ENCODE measurements around the gene SLC22A16. TPM values are rescaled to one million over a fixed set of nuclear protein-coding genes. Genes with fewer than 3 reads are reported as not detected.

The SLC22A16 gene
- total RNA-seq, 1 donor from 2014 or later = not detected

- DNase-seq (ENCODE audit: low read depth) (no peak), FAIRE-seq (no peak)
- peaks cover 4% of the 10 kb centered on the region for H3K4me1 Mint-ChIP-seq (ENCODE audit: low read depth, unreplicated experiment)
- Histone ChIP-seq H3K9me3 (ENCODE audit: insufficient read depth, low read depth, low read length) (no peaks in the 10 kb centered on the region), H3K4me2 (ENCODE audit: low read length) (no peak overlapping the region), H3K79me2 (ENCODE audit: insufficient read depth, low read length) (no peaks in the 10 kb centered on the region), H3K4me1 (ENCODE audit: insufficient read depth, low read length) (peaks cover 8% of the 10 kb centered on the region), H2AFZ (ENCODE audit: low read depth, low read length) (no peak overlapping the region), H3K9ac (ENCODE audit: low read length) (no peak overlapping the region), H4K20me1 (ENCODE audit: insufficient read depth, low read length) (no peaks in the 10 kb centered on the region), H3K27me3 (ENCODE audit: insufficient read depth, low read length) (peaks cover 8% of the 10 kb centered on the region), H3K4me3 (ENCODE audit: insufficient read depth, low read depth, low read length) (no peak overlapping the region), H3K36me3 (ENCODE audit: insufficient read depth, low read length) (no peaks in the 10 kb centered on the region), H3K27ac (ENCODE audit: low read depth, low read length) (no peak overlapping the region)
- H3K36me3 Mint-ChIP-seq (ENCODE audit: low read depth, unreplicated experiment) = no peaks in the 10 kb centered on the region
- H3K9me3 Mint-ChIP-seq (ENCODE audit: unreplicated experiment) = no peaks in the 10 kb centered on the region
- TF ChIP-seq CTCF (IDR thresholded peaks at IDR 0.05; ENCODE audit: insufficient read depth, low read depth, low read length) (no peak), EZH2 (IDR thresholded peaks at IDR 0.05; ENCODE audit: insufficient read depth, low read length) (no peak)
- H3K27ac Mint-ChIP-seq (ENCODE audit: unreplicated experiment) = no peak overlapping the region
- no peaks in the 10 kb centered on the region for H3K27me3 Mint-ChIP-seq (ENCODE audit: low read depth, unreplicated experiment)
- H3K4me3 Mint-ChIP-seq (ENCODE audit: unreplicated experiment) = no peak overlapping the region
Observed at GRCh38 chr6:110523451-110524021, 47.1 kb upstream of the SLC22A16 start.

GRCh38 chr6:110522427-110522826 lies 46.0 kb upstream of the SLC22A16 start:
- FAIRE-seq = no peak
- no peak overlapping the region for H2AFZ ChIP-seq (ENCODE audit: low read depth, low read length)
- H3K9me3 Mint-ChIP-seq (ENCODE audit: unreplicated experiment) = no peaks in the 10 kb centered on the region
- H3K36me3 ChIP-seq (ENCODE audit: insufficient read depth, low read length) = no peaks in the 10 kb centered on the region
- DNase-seq (ENCODE audit: low read depth) = no peak
- TF ChIP-seq EZH2 (IDR thresholded peaks at IDR 0.05; ENCODE audit: insufficient read depth, low read length) (no peak), CTCF (IDR thresholded peaks at IDR 0.05; ENCODE audit: insufficient read depth, low read depth, low read length) (no peak)
- no peak overlapping the region for H3K27ac ChIP-seq (ENCODE audit: low read depth, low read length)
- no peak overlapping the region for H3K4me3 ChIP-seq (ENCODE audit: insufficient read depth, low read depth, low read length)
- no peaks in the 10 kb centered on the region for H3K27me3 Mint-ChIP-seq (ENCODE audit: low read depth, unreplicated experiment)
- H3K4me2 ChIP-seq (ENCODE audit: low read length) = no peak overlapping the region
- H3K27me3 ChIP-seq (ENCODE audit: insufficient read depth, low read length) = peaks cover 14% of the 10 kb centered on the region
- H3K9me3 ChIP-seq (ENCODE audit: insufficient read depth, low read depth, low read length) = no peaks in the 10 kb centered on the region
- no peaks in the 10 kb centered on the region for H4K20me1 ChIP-seq (ENCODE audit: insufficient read depth, low read length)
- no peaks in the 10 kb centered on the region for H3K4me1 ChIP-seq (ENCODE audit: insufficient read depth, low read length)
- H3K79me2 ChIP-seq (ENCODE audit: insufficient read depth, low read length) = no peaks in the 10 kb centered on the region
- no peak overlapping the region for H3K4me3 Mint-ChIP-seq (ENCODE audit: unreplicated experiment)
- no peak overlapping the region for H3K27ac Mint-ChIP-seq (ENCODE audit: unreplicated experiment)
- H3K36me3 Mint-ChIP-seq (ENCODE audit: low read depth, unreplicated experiment) = no peaks in the 10 kb centered on the region
- no peak overlapping the region for H3K9ac ChIP-seq (ENCODE audit: low read length)
- H3K4me1 Mint-ChIP-seq (ENCODE audit: low read depth, unreplicated experiment) = no peaks in the 10 kb centered on the region

GRCh38 chr6:110520992-110521543 lies 44.7 kb upstream of the SLC22A16 start:
- Mint-ChIP-seq H3K36me3 (ENCODE audit: low read depth, unreplicated experiment) (no peaks in the 10 kb centered on the region), H3K27ac (ENCODE audit: unreplicated experiment) (no peak overlapping the region), H3K27me3 (ENCODE audit: low read depth, unreplicated experiment) (no peaks in the 10 kb centered on the region), H3K4me3 (ENCODE audit: unreplicated experiment) (no peak overlapping the region), H3K4me1 (ENCODE audit: low read depth, unreplicated experiment) (no peaks in the 10 kb centered on the region), H3K9me3 (ENCODE audit: unreplicated experiment) (no peaks in the 10 kb centered on the region)
- H3K4me3 ChIP-seq (ENCODE audit: insufficient read depth, low read depth, low read length) = no peak overlapping the region
- H3K4me2 ChIP-seq (ENCODE audit: low read length) = no peak overlapping the region
- H3K27ac ChIP-seq (ENCODE audit: low read depth, low read length) = no peak overlapping the region
- no peaks in the 10 kb centered on the region for H3K36me3 ChIP-seq (ENCODE audit: insufficient read depth, low read length)
- no peak overlapping the region for H3K9ac ChIP-seq (ENCODE audit: low read length)
- no peaks in the 10 kb centered on the region for H3K4me1 ChIP-seq (ENCODE audit: insufficient read depth, low read length)
- no peaks in the 10 kb centered on the region for H4K20me1 ChIP-seq (ENCODE audit: insufficient read depth, low read length)
- no peaks in the 10 kb centered on the region for H3K9me3 ChIP-seq (ENCODE audit: insufficient read depth, low read depth, low read length)
- no peaks in the 10 kb centered on the region for H3K79me2 ChIP-seq (ENCODE audit: insufficient read depth, low read length)
- no peak for DNase-seq (ENCODE audit: low read depth)
- H3K27me3 ChIP-seq (ENCODE audit: insufficient read depth, low read length) = peaks cover 20% of the 10 kb centered on the region
- TF ChIP-seq CTCF (IDR thresholded peaks at IDR 0.05; ENCODE audit: insufficient read depth, low read depth, low read length) = no peak
- TF ChIP-seq EZH2 (IDR thresholded peaks at IDR 0.05; ENCODE audit: insufficient read depth, low read length) = no peak
- H2AFZ ChIP-seq (ENCODE audit: low read depth, low read length) = no peak overlapping the region
- FAIRE-seq = no peak
